H9 (cell line): ENCODE results near the gene HMGCLL1. TPM values are rescaled to one million over a fixed set of nuclear protein-coding genes. Genes with fewer than 3 reads are reported as not detected.

Experiments
- DNase-seq: peaks from one replicate; pipeline ENCODE4 v3.0.0-alpha.2; 2017
- H2AFZ ChIP-seq: one replicate; pipeline ENCODE4 v1.6.1; 2013; ENCODE audit warnings: mild to moderate bottlenecking, low read length, control low read depth, moderate library complexity
- H2AK5ac ChIP-seq: 2 replicates; pipeline ENCODE4 v1.6.1; 2013; ENCODE audit warnings: low read length, control low read depth, mixed read lengths; ENCODE audit not compliant: insufficient read length
- H2BK120ac ChIP-seq: one replicate; pipeline ENCODE4 v1.6.1; 2013; ENCODE audit warnings: low read depth, mild to moderate bottlenecking, low read length, control low read depth, inconsistent platforms; ENCODE audit not compliant: poor library complexity, severe bottlenecking
- H2BK12ac ChIP-seq: 2 replicates; pipeline ENCODE4 v1.6.1; 2013; ENCODE audit warnings: low read length, control low read depth, mixed read lengths, low read depth; ENCODE audit not compliant: insufficient read length
- H2BK15ac ChIP-seq: 2 replicates; pipeline ENCODE4 v1.6.1; 2013; ENCODE audit warnings: low read depth, low read length, control low read depth
- H2BK20ac ChIP-seq: one replicate; pipeline ENCODE4 v1.6.1; 2013; ENCODE audit warnings: low read depth, mild to moderate bottlenecking, low read length, control low read depth, inconsistent platforms; ENCODE audit not compliant: poor library complexity, severe bottlenecking
- H2BK5ac ChIP-seq: 2 replicates; pipeline ENCODE4 v1.6.1; 2013; ENCODE audit warnings: low read length, control low read depth, mixed read lengths; ENCODE audit not compliant: insufficient read length
- H3K14ac ChIP-seq: 2 replicates; pipeline ENCODE4 v1.6.1; 2013; ENCODE audit warnings: low read length, control low read depth; ENCODE audit not compliant: insufficient read depth
- H3K18ac ChIP-seq: 2 replicates; pipeline ENCODE4 v1.6.1; 2013; ENCODE audit warnings: low read depth, mild to moderate bottlenecking, mixed read lengths, low read length, control low read depth; ENCODE audit not compliant: insufficient read length
- H3K23ac ChIP-seq: 2 replicates; pipeline ENCODE4 v1.6.1; 2013; ENCODE audit warnings: low read length, control low read depth, mixed read lengths, low read depth; ENCODE audit not compliant: insufficient read length
- H3K23me2 ChIP-seq: 2 replicates; pipeline ENCODE4 v1.6.1; 2013; ENCODE audit warnings: low read depth, mild to moderate bottlenecking, mixed read lengths, low read length, control low read depth; ENCODE audit not compliant: insufficient read length, poor library complexity, severe bottlenecking
- H3K27ac ChIP-seq: 2 replicates; pipeline ENCODE4 v1.5.1; 2013; ENCODE audit warnings: low read length, control low read depth, mixed read lengths, low read depth; ENCODE audit not compliant: insufficient read length
- H3K27me3 ChIP-seq: 2 replicates; pipeline ENCODE4 v1.6.1; 2013; ENCODE audit warnings: low read length, control low read depth, inconsistent platforms; ENCODE audit not compliant: insufficient read depth
- H3K4ac ChIP-seq: 2 replicates; pipeline ENCODE4 v1.6.1; 2013; ENCODE audit warnings: low read depth, mild to moderate bottlenecking, control low read depth, inconsistent platforms, low read length, moderate library complexity
- H3K4me1 ChIP-seq: 2 replicates; pipeline ENCODE4 v1.6.1; 2013; ENCODE audit warnings: low read length, control low read depth, inconsistent platforms; ENCODE audit not compliant: insufficient read depth
- H3K4me2 ChIP-seq: 2 replicates; pipeline ENCODE4 v1.6.1; 2013; ENCODE audit warnings: low read length, control low read depth, mixed read lengths; ENCODE audit not compliant: insufficient read length, insufficient read depth
- H3K56ac ChIP-seq: 2 replicates; pipeline ENCODE4 v1.6.1; 2013; ENCODE audit warnings: low read depth, mild to moderate bottlenecking, mixed read lengths, low read length, control low read depth; ENCODE audit not compliant: insufficient read length
- H3K79me1 ChIP-seq: 2 replicates; pipeline ENCODE4 v1.6.1; 2013; ENCODE audit warnings: low read depth, mild to moderate bottlenecking, moderate library complexity, low read length, control low read depth, inconsistent platforms; ENCODE audit not compliant: insufficient read depth, poor library complexity, severe bottlenecking
- H3K79me2 ChIP-seq: 2 replicates; pipeline ENCODE4 v1.6.1; 2013; ENCODE audit warnings: low read length, control low read depth, inconsistent platforms; ENCODE audit not compliant: insufficient read depth
- H3K9ac ChIP-seq: 2 replicates; pipeline ENCODE4 v1.6.1; 2013; ENCODE audit warnings: low read length, control low read depth, mixed read lengths; ENCODE audit not compliant: insufficient read length; ENCODE audit errors: extremely low read depth
- H3K9me3 ChIP-seq: one replicate; pipeline ENCODE4 v1.6.1; 2013; ENCODE audit warnings: low read depth, low read length, inconsistent platforms; ENCODE audit not compliant: control insufficient read depth
- H3T11ph ChIP-seq: one replicate; pipeline ENCODE4 v1.6.1; 2013; ENCODE audit warnings: mild to moderate bottlenecking, low read length, control low read depth, inconsistent platforms
- H4K20me1 ChIP-seq: one replicate; pipeline ENCODE4 v1.6.1; 2013; ENCODE audit not compliant: control insufficient read depth, insufficient read length, insufficient read depth
- H4K5ac ChIP-seq: 2 replicates; pipeline ENCODE4 v1.6.1; 2013; ENCODE audit warnings: low read depth, mild to moderate bottlenecking, mixed read lengths, low read length, control low read depth; ENCODE audit not compliant: insufficient read length
- H4K8ac ChIP-seq: replicated peaks from 2 replicates; pipeline ENCODE4 v1.6.1; 2013; ENCODE audit warnings: low read length, control low read depth, mixed read lengths, low read depth; ENCODE audit not compliant: insufficient read length
- H4K91ac ChIP-seq: 2 replicates; pipeline ENCODE4 v1.6.1; 2013; ENCODE audit warnings: low read depth, mild to moderate bottlenecking, moderate library complexity, mixed read lengths, low read length, control low read depth; ENCODE audit not compliant: insufficient read length
- H3K27ac Mint-ChIP-seq, 3 experiments: 2 replicates in 2 of 3; 3 replicates in 1 of 3; pipeline ENCODE4 v1.8.0; 2020 to 2021; ENCODE audit warnings: mixed read lengths in 3 of 3, mild to moderate bottlenecking in 1 of 3, moderate library complexity in 1 of 3
- H3K27me3 Mint-ChIP-seq: 2 replicates; pipeline ENCODE4 v1.8.0; 2021; ENCODE audit warnings: low read depth, mild to moderate bottlenecking, moderate library complexity, mixed read lengths
- H3K36me3 Mint-ChIP-seq, 3 experiments: 2 replicates in 2 of 3; 3 replicates in 1 of 3; pipeline ENCODE4 v1.8.0; 2020 to 2021; ENCODE audit warnings: low read depth in 3 of 3, mixed read lengths in 3 of 3; ENCODE audit not compliant: insufficient read depth in 1 of 3
- H3K4me1 Mint-ChIP-seq, 2 experiments: 2 replicates each; pipeline ENCODE4 v1.8.0; 2020; ENCODE audit warnings: mixed read lengths in 2 of 2
- H3K4me3 Mint-ChIP-seq, 2 experiments: 2 replicates in 1 of 2; 3 replicates in 1 of 2; pipeline ENCODE4 v1.8.0; 2020 to 2021; ENCODE audit warnings: mild to moderate bottlenecking in 2 of 2, mixed read lengths in 2 of 2, moderate library complexity in 1 of 2
- H3K9me3 Mint-ChIP-seq, 2 experiments: 2 replicates in 1 of 2; 3 replicates in 1 of 2; pipeline ENCODE4 v1.8.0; 2020; ENCODE audit warnings: mild to moderate bottlenecking in 2 of 2, mixed read lengths in 2 of 2, moderate library complexity in 1 of 2
- CTCF ChIP-seq: fragments of 200-600 bp; sonication (generic); conservative IDR thresholded peaks from 3 replicates; pipeline ENCODE4 v1.8.0; 2021; ENCODE audit warnings: antibody characterized with exemption, mild to moderate bottlenecking
- WGBS: extraction: QIAGEN DNeasy Blood & Tissue Kit; methylation state at CpG from one replicate; pipeline ENCODE4 v1.1.7; 2013; ENCODE audit warnings: missing lambda C conversion rate, low lambda C conversion rate, mixed read lengths; ENCODE audit not compliant: insufficient read length; ENCODE audit errors: extremely low coverage; 5-methylcytosine and 5-hydroxymethylcytosine counted together
- total RNA-seq: library from RNA; stranded (reverse); gene quantifications from 2 replicates; pipeline ENCODE4 v1.2.1, GENCODE V29; 2021

Gene HMGCLL1
- total RNA-seq, 1 experiment from 2014 or later = 0.24 TPM

DNA sequence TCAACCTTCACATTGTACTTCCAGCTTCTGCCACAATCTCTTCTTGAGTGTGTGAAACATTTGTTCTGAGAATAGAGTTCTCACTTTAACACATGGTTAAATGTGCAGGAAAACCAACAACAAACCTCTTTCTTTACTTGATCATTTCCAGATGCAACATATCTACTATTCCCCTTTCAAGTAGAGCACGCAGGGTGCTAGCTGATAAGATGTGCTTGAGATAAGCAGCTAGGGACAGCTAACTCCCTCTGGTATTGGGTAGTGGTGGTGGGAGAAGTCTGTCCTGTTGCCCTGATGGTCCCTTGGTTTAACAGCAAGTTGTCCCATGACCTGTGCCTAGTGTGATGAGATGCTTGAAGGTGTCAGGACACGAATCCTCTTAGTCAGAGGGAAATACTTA is 15.4 kb upstream of the HMGCLL1 start:
- H4K5ac ChIP-seq = no peak overlapping the region
- no peak overlapping the region for H2BK5ac ChIP-seq
- H2AK5ac ChIP-seq = no peak overlapping the region
- H3K79me2 ChIP-seq = no peaks in the 10 kb centered on the region
- no peak overlapping the region for H2BK15ac ChIP-seq
- no peaks in the 10 kb centered on the region for H3K9me3 ChIP-seq
- no peak overlapping the region for H3K4me3 Mint-ChIP-seq
- no peak overlapping the region for H3K23ac ChIP-seq
- no peaks in the 10 kb centered on the region for H3K27me3 ChIP-seq
- H3K56ac ChIP-seq = no peak overlapping the region
- H3K27ac ChIP-seq = no peak overlapping the region
- H2AFZ ChIP-seq = no peak overlapping the region
- no peak overlapping the region for H4K8ac ChIP-seq
- H2BK120ac ChIP-seq = no peak overlapping the region
- H3K4me2 ChIP-seq = no peak overlapping the region
- no peak overlapping the region for H3K14ac ChIP-seq
- peaks cover 0 to 2% of the 10 kb centered on the region in 2 experiments; a peak in 3 of 5 replicates for H3K9me3 Mint-ChIP-seq
- DNase-seq = no peak
- H3K27me3 Mint-ChIP-seq = no peaks in the 10 kb centered on the region
- H3K4me1 ChIP-seq = no peaks in the 10 kb centered on the region
- no peaks in the 10 kb centered on the region for H3K79me1 ChIP-seq
- no peak overlapping the region for H2BK12ac ChIP-seq
- TF ChIP-seq CTCF = no peak
- H4K91ac ChIP-seq = no peak overlapping the region
- no peaks in the 10 kb centered on the region for H3K36me3 Mint-ChIP-seq
- no peaks in the 10 kb centered on the region for H4K20me1 ChIP-seq
- H3K4me1 Mint-ChIP-seq = no peaks in the 10 kb centered on the region
- H3K18ac ChIP-seq = no peak overlapping the region
- no peak overlapping the region for H3K9ac ChIP-seq
- no peak overlapping the region for H2BK20ac ChIP-seq
- WGBS = no CpG with 5 or more reads among the region's 2 CpGs
- no peak overlapping the region for H3K27ac Mint-ChIP-seq
- H3K4ac ChIP-seq = no peak overlapping the region
- H3T11ph ChIP-seq = no peak overlapping the region
- H3K23me2 ChIP-seq = no peaks in the 10 kb centered on the region
